C4-2B (cell line): Measurements from ENCODE around the gene SRXN1.

Source experiments
- H3K27ac ChIP-seq: fragments of 450-650 bp; 2 replicates; pipeline ENCODE4 v1.5.1; 2017
- ZFX ChIP-seq: fragments of 450-650 bp; IDR thresholded peaks from 2 replicates; pipeline ENCODE4 v1.6.1; 2017
- TF ChIP-seq, protein P1 (sequence below): fragments of 450-650 bp; conservative IDR thresholded peaks from 2 replicates; pipeline ENCODE4 v1.5.1; 2017; ENCODE audit warnings: mild to moderate bottlenecking

Gene SRXN1

GRCh38 chr20:673603-674001 lies 20.6 kb upstream of the SRXN1 start:
- TF ChIP-seq ZFX = no peak
- TF ChIP-seq, protein P1, sequence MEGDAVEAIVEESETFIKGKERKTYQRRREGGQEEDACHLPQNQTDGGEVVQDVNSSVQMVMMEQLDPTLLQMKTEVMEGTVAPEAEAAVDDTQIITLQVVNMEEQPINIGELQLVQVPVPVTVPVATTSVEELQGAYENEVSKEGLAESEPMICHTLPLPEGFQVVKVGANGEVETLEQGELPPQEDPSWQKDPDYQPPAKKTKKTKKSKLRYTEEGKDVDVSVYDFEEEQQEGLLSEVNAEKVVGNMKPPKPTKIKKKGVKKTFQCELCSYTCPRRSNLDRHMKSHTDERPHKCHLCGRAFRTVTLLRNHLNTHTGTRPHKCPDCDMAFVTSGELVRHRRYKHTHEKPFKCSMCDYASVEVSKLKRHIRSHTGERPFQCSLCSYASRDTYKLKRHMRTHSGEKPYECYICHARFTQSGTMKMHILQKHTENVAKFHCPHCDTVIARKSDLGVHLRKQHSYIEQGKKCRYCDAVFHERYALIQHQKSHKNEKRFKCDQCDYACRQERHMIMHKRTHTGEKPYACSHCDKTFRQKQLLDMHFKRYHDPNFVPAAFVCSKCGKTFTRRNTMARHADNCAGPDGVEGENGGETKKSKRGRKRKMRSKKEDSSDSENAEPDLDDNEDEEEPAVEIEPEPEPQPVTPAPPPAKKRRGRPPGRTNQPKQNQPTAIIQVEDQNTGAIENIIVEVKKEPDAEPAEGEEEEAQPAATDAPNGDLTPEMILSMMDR = no peak

DNA sequence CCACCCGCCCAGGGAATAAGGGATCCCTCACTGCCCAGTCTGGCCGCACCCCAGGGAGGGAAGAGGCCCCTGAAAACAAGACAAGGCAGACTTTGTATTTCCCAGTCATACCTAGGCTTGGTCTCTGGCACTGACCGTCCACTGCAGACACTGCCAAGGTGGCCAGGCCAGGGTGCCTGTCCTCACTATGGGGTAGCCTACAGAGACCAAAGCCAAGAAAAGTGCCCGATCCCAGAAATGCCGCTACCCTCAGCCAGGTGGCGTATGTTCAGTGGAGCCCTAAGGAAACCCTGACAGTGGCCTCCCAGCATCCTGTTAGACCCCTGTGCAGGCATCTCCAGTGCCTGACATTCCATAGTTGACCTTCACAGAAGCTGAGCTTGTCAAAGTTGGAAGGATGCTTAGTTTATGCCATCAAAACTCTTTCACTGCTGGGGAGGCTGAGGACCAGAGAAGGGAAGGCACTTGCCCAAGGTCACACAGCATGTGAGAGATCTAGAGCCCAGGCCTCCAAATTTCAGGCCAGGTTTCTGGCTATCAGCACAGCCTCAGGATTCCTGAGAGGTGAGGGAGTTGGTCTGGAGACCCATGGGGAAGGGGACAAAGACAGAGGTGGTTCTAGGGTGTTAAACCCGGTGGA lies 20.1 kb upstream of the SRXN1 start:
- TF ChIP-seq ZFX = no peak
- TF ChIP-seq, protein P1 = peak; percentile 38
- no peak overlapping the region for H3K27ac ChIP-seq

More at GRCh38 chr20:673603-674001, 20.6 kb upstream of the SRXN1 start:
- no peak overlapping the region for H3K27ac ChIP-seq

GRCh38 chr20:671252-672030 lies 18.4 kb upstream of the SRXN1 start:
- no peak overlapping the region for H3K27ac ChIP-seq
- no peak for TF ChIP-seq ZFX
- TF ChIP-seq, protein P1 = no peak

DNA sequence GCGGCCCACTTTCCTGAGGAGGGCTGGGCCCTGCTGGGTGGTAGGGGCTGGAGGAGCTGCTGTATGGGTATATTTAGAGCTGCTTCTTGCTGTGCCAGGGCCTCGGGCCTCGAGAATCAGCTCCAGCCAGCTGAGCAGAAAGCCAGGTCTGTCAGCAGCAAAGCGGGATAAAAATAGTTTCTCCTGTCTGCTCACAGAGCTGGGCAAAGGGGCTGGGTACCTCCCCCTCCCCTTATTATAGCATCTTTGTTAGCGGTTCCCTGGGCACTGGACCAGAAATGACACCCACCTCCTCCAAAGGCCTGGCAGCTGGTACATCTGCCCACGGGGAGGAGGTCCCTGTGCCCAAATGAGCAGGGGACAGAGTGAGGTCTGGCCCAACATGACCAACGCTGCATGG lies 16.6 kb upstream of the SRXN1 start:
- TF ChIP-seq ZFX = no peak
- TF ChIP-seq, protein P1 = no peak
- no peak overlapping the region for H3K27ac ChIP-seq

DNA sequence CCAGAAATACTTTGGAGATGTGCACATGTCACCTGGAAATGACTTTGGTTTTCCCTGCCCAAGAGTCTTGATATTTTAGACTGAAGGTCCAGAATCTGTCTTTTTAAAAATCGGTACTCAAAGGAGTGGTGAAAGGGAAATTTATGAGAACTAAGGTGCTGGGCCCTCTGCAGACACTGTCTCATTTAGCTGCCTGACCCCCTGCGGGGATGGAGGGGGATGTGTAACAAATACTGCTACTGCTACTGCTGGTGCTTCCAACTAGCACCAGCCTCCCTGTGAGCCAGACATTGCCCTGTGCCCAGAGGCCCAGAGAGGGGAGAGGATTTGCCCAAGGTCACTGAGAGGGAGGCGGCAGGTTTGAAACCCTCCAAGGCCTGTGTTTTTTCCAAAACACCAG lies 15.6 kb upstream of the SRXN1 start:
- H3K27ac ChIP-seq = no peak overlapping the region

GRCh38 chr20:668050-668449 lies 15.1 kb upstream of the SRXN1 start:
- no peak for TF ChIP-seq ZFX
- TF ChIP-seq, protein P1 = no peak
- no peak overlapping the region for H3K27ac ChIP-seq

More for the DNA sequence above, 15.6 kb upstream of the SRXN1 start:
- TF ChIP-seq ZFX = no peak
- TF ChIP-seq, protein P1 = no peak

- H3K27ac ChIP-seq = no peak overlapping the region
These were observed 14.5 kb upstream of the SRXN1 start for GRCh38 chr20:667351-668034.

More at GRCh38 chr20:667351-668034, 14.5 kb upstream of the SRXN1 start:
- TF ChIP-seq ZFX = no peak
- TF ChIP-seq, protein P1 = peak; percentile 90
